Spleen (tissue), 11 donors: ENCODE results near the gene WFDC6. TPM values are rescaled to one million over a fixed set of nuclear protein-coding genes. Genes with fewer than 3 reads are reported as not detected.

Experiments used
- DNase-seq: peaks from one replicate; pipeline ENCODE4 v3.0.0-alpha.2; 2020
- H3K27ac ChIP-seq, 8 donors: fragments of 200-600 bp; sonication (generic) in 7 of 8; 1 replicate in 4 of 8; 2 replicates in 4 of 8; pipeline versions ENCODE4 v1.5.0 to v1.8.0; 2016 to 2021; ENCODE audit warnings: inconsistent platforms in 4 of 8, mild to moderate bottlenecking in 4 of 8, moderate library complexity in 1 of 8
- H3K27me3 ChIP-seq, 7 donors: fragments of 200-600 bp; sonication (generic) in 6 of 7; replicated peaks in 1 of 7; 1 replicate in 4 of 7; 2 replicates in 3 of 7; pipeline versions ENCODE4 v1.5.0 to v1.8.0; 2016 to 2021; ENCODE audit warnings: inconsistent platforms in 3 of 7, mild to moderate bottlenecking in 1 of 7
- H3K36me3 ChIP-seq, 6 donors: fragments of 200-600 bp; sonication (generic) in 5 of 6; 1 replicate in 4 of 6; 2 replicates in 2 of 6; pipeline versions ENCODE4 v1.5.0 to v1.8.0; 2016 to 2021; ENCODE audit warnings: inconsistent platforms in 2 of 6
- H3K4me1 ChIP-seq, 6 donors: fragments of 200-600 bp; sonication (generic) in 5 of 6; 1 replicate in 3 of 6; 2 replicates in 3 of 6; pipeline versions ENCODE4 v1.5.0 to v1.8.0; 2016 to 2021; ENCODE audit warnings: inconsistent platforms in 3 of 6
- H3K4me3 ChIP-seq, 8 donors: fragments of 200-600 bp; sonication (generic) in 7 of 8; 1 replicate in 4 of 8; 2 replicates in 4 of 8; pipeline versions ENCODE4 v1.5.0 to v1.8.0; 2016 to 2021; ENCODE audit warnings: inconsistent platforms in 4 of 8, mild to moderate bottlenecking in 4 of 8, moderate library complexity in 2 of 8
- H3K9me3 ChIP-seq, 8 donors: fragments of 200-600 bp; sonication (generic) in 7 of 8; 1 replicate in 4 of 8; 2 replicates in 4 of 8; pipeline versions ENCODE4 v1.5.0 to v1.8.0; 2016 to 2021; ENCODE audit warnings: inconsistent platforms in 4 of 8
- POLR2A ChIP-seq, 3 donors: fragments of 450-650 bp; IDR thresholded peaks; one replicate each; pipeline ENCODE4 v1.5.1; 2017; ENCODE audit warnings: antibody characterized with exemption in 3 of 3, mild to moderate bottlenecking in 1 of 3
- POLR2AphosphoS5 ChIP-seq, 3 donors: sonication (generic); formaldehyde crosslinking; IDR thresholded peaks; one replicate each; pipeline ENCODE4 v1.5.1; 2017; ENCODE audit warnings: antibody characterized with exemption in 3 of 3
- WGBS, 5 donors: extraction: QIAGEN DNeasy Blood & Tissue Kit in 3 of 5; methylation state at CpG; one replicate each; pipeline versions ENCODE4 v1.1.5 to v1.1.7; 2013 to 2018; 5-methylcytosine and 5-hydroxymethylcytosine counted together
- intact Hi-C: fragments of 100-400 bp; cut with DNase I; formaldehyde crosslinking; loops from one replicate; pipeline ENCODE4 v1.15.0; 2023; ENCODE audit warnings: low total_unique reads
- polyA plus RNA-seq, 3 donors: library from polyadenylated mRNA; stranded (reverse); fragments of 200-250 nt; gene quantifications; one replicate each; pipeline ENCODE4 v1.2.1, GENCODE V29; 2013
- total RNA-seq, 7 donors: library from RNA; depleted of rRNA in 3 of 7; stranded (reverse); fragments of >200 nt in 3 of 7; fragmentation: NEBNext Ultra II Directional in 4 of 7; extraction: Animal tissue kit (Norgen Biotek cat#: 25700) in 4 of 7; gene quantifications; one replicate each; pipeline versions ENCODE4 v1.1.0 to v1.2.1, GENCODE V29; 2016 to 2021
- TF ChIP-seq, protein P1 (sequence below), 11 experiments: fragments of 200-600 bp in 7 of 11; fragments of 450-650 bp in 4 of 11; sonication (generic) in 4 of 11; IDR thresholded peaks in 8 of 11; conservative IDR thresholded peaks in 3 of 11; 1 replicate in 7 of 11; 2 replicates in 4 of 11; pipeline versions ENCODE4 v1.4.0 to v1.8.0; 2016 to 2021; ENCODE audit warnings: antibody characterized with exemption in 11 of 11, inconsistent platforms in 4 of 11, mild to moderate bottlenecking in 1 of 11
- donor health status: healthy with polysubstance abuse.
- donor health status: DM: no; HTN: no; CAD: no; lungs with moderate emphysema.
- donor health status: DM: no; HTN: no; CAD: no.
- donor health status: Bipolar disorder and iron deficiency.
- donor health status: healthy.
- donor health status: DM: no; HTN: no; CAD: no.
- donor health status: DM: yes; HTN: yes; CAD: no.

WFDC6 gene
- total and polyA plus RNA-seq, 10 donors, result not detected

GRCh38 chr20:45545351-45545750, 6.1 kb upstream of the WFDC6 start:
- TF ChIP-seq POLR2AphosphoS5 (IDR thresholded peaks at IDR 0.05), result no peak
- TF ChIP-seq, protein P1, sequence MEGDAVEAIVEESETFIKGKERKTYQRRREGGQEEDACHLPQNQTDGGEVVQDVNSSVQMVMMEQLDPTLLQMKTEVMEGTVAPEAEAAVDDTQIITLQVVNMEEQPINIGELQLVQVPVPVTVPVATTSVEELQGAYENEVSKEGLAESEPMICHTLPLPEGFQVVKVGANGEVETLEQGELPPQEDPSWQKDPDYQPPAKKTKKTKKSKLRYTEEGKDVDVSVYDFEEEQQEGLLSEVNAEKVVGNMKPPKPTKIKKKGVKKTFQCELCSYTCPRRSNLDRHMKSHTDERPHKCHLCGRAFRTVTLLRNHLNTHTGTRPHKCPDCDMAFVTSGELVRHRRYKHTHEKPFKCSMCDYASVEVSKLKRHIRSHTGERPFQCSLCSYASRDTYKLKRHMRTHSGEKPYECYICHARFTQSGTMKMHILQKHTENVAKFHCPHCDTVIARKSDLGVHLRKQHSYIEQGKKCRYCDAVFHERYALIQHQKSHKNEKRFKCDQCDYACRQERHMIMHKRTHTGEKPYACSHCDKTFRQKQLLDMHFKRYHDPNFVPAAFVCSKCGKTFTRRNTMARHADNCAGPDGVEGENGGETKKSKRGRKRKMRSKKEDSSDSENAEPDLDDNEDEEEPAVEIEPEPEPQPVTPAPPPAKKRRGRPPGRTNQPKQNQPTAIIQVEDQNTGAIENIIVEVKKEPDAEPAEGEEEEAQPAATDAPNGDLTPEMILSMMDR (IDR thresholded peaks at IDR 0.05 in 8 of 11, conservative IDR thresholded peaks at IDR 0.05 in 3 of 11), result no peak
- TF ChIP-seq POLR2A (IDR thresholded peaks at IDR 0.05), result no peak
- Histone ChIP-seq H3K4me1 (no peaks in the 10 kb centered on the region), H3K27me3 (peaks cover 0 to 29% (median 0%) of the 10 kb centered on the region in 7 donors), H3K36me3 (no peaks in the 10 kb centered on the region), H3K9me3 (no peaks in the 10 kb centered on the region), H3K27ac (no peak overlapping the region), H3K4me3 (no peak overlapping the region)
- intact Hi-C loops, result loop anchor here (10.0 kb wide), 1 partner anchor 229 kb away; no protein-coding TSS in a partner anchor
- no peak for DNase-seq
- 76 to 86% (median 79%) methylated on average over 3 of the region's 3 CpGs for WGBS, 5 donors

DNA sequence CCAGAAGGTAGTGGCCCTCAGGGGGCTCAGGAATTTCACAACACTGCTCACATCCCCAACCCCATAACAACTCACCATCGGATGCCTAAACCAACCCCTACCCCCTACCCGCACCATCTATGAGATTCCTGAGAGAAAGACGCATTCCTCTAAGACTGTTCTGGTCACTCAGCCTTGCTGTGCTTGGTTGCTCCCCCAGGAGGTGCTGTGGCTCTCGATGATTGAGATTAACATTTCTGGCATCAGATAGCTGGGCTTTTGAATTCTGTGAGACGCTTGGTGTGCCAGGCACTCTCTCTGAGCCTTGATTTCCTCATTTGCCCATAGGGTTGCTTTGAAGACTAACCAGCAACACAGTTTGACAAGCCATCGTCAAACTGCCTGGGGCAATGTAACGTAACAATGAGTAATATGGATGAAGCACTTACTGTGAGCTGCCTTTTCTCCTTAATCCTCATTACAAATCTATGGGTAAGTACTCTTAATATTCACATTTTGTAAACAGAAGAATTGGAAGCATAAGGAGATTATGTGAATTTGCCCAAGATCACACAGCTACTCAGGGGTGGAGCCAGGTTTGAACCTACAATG, 978 bp downstream of the WFDC6 start:
- no peak for DNase-seq
- Histone ChIP-seq H3K9me3 (no peaks in the 10 kb centered on the region), H3K4me1 (no peaks in the 10 kb centered on the region), H3K27me3 (peaks cover 0 to 57% (median 5%) of the 10 kb centered on the region in 7 donors), H3K4me3 (no peak overlapping the region), H3K36me3 (no peaks in the 10 kb centered on the region), H3K27ac (no peak overlapping the region)
- 65 to 73% (median 68%) methylated on average over 7 of the region's 7 CpGs for WGBS, 5 donors
- TF ChIP-seq POLR2AphosphoS5 (IDR thresholded peaks at IDR 0.05) (no peak), POLR2A (IDR thresholded peaks at IDR 0.05) (no peak)
- TF ChIP-seq, protein P1 (IDR thresholded peaks at IDR 0.05 in 8 of 11, conservative IDR thresholded peaks at IDR 0.05 in 3 of 11), result no peak
- intact Hi-C loops, result no loop called here

DNA sequence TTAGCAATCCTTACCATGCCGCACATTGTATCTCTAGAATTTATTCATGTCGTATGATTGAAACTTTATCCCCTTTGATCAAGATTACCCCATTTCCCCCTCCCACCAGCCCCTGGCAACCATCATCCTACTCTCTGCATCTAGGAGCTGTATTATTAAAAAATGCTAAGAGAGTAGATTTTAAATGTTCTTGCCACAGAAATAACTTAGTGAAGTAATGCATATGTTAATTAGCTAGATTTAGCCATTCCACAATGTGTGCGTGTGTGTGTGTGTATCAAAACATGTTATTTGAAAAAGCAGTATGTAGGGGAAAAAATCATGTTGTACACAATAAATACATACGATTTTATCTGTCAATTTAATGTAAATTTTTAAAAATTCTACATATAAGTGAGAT, 12.0 kb downstream of the WFDC6 start:
- H3K4me1 ChIP-seq, result no peaks in the 10 kb centered on the region
- no peak overlapping the region for H3K4me3 ChIP-seq
- WGBS, 5 donors, result 72 to 81% (median 78%) methylated on average over 4 of the region's 4 CpGs
- no peaks in the 10 kb centered on the region for H3K9me3 ChIP-seq
- H3K36me3 ChIP-seq, result no peaks in the 10 kb centered on the region
- H3K27me3 ChIP-seq, result peaks cover 0 to 45% (median 0%) of the 10 kb centered on the region in 7 donors
- DNase-seq, result no peak
- H3K27ac ChIP-seq, result no peak overlapping the region
- intact Hi-C loops, result no loop called here
- TF ChIP-seq POLR2A (IDR thresholded peaks at IDR 0.05) (no peak), POLR2AphosphoS5 (IDR thresholded peaks at IDR 0.05) (no peak)
- TF ChIP-seq, protein P1 (IDR thresholded peaks at IDR 0.05 in 8 of 11, conservative IDR thresholded peaks at IDR 0.05 in 3 of 11), result no peak

DNA sequence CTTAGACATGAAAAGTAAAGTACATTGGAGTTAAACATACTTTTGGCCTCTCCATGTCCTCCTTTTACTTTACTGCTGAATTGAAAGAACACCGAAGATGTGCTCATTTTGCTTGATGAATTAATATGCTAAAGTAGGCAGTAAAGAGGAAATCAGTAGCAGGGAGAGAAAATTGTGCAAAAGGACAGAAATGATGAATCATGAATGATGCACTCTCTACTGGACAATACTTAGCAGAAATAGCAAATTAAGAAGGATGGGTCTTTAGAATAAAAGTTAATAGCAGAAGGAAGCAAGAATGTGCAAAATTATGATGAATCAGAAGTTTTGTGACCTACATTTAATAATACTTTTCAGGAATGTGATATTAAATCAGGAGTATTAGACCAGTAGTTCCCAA, 15.5 kb downstream of the WFDC6 start:
- intact Hi-C loops, result no loop called here
- TF ChIP-seq, protein P1 (IDR thresholded peaks at IDR 0.05 in 8 of 11, conservative IDR thresholded peaks at IDR 0.05 in 3 of 11), result no peak
- TF ChIP-seq POLR2A (IDR thresholded peaks at IDR 0.05), result no peak
- no peak for TF ChIP-seq POLR2AphosphoS5 (IDR thresholded peaks at IDR 0.05)
- Histone ChIP-seq H3K9me3 (no peaks in the 10 kb centered on the region), H3K36me3 (no peaks in the 10 kb centered on the region), H3K27me3 (peaks cover 0 to 42% (median 0%) of the 10 kb centered on the region in 7 donors), H3K4me1 (no peaks in the 10 kb centered on the region), H3K27ac (no peak overlapping the region), H3K4me3 (no peak overlapping the region)
- no peak for DNase-seq
- WGBS, 5 donors, result 55 to 71% (median 64%) methylated on average over 1 of the region's 1 CpG
